Nephron (organoid): ENCODE measurements around the gene VPS13D.

ENCODE experiments used
- H3K27ac Mint-ChIP-seq, 3 experiments: 2 replicates each; pipeline ENCODE4 v1.8.0; 2020; ENCODE audit warnings: mixed read lengths in 3 of 3, mild to moderate bottlenecking in 2 of 3, moderate library complexity in 1 of 3
- H3K27me3 Mint-ChIP-seq: 2 replicates; pipeline ENCODE4 v1.8.0; 2021; ENCODE audit warnings: low read depth, mild to moderate bottlenecking, moderate library complexity, mixed read lengths
- H3K36me3 Mint-ChIP-seq: 2 replicates; pipeline ENCODE4 v1.8.0; 2020; ENCODE audit warnings: low read depth, mixed read lengths
- H3K4me1 Mint-ChIP-seq: 2 replicates; pipeline ENCODE4 v1.8.0; 2020; ENCODE audit warnings: mixed read lengths
- H3K4me3 Mint-ChIP-seq, 3 experiments: 2 replicates each; pipeline ENCODE4 v1.8.0; 2020; ENCODE audit warnings: mild to moderate bottlenecking in 3 of 3, mixed read lengths in 3 of 3, moderate library complexity in 2 of 3
- H3K9me3 Mint-ChIP-seq: 2 replicates; pipeline ENCODE4 v1.8.0; 2020; ENCODE audit warnings: mixed read lengths
- TF ChIP-seq, protein P1 (sequence below), 3 experiments: fragments of 200-600 bp; sonication (generic); IDR thresholded peaks; one replicate each; pipeline ENCODE4 v1.5.0; 2021; ENCODE audit warnings: antibody characterized with exemption in 3 of 3; ENCODE audit not compliant: unreplicated experiment in 3 of 3

The VPS13D gene

GRCh38 chr1:12343823-12344487 is 114.1 kb downstream of the VPS13D start:
- Mint-ChIP-seq H3K27ac (peak overlapping the region; percentile 85 to 96 (median 88)), H3K27me3 (no peaks in the 10 kb centered on the region), H3K9me3 (no peaks in the 10 kb centered on the region), H3K4me3 (peak overlapping the region in 1 of 3 experiments; percentile 4), H3K36me3 (peaks cover 56% of the 10 kb centered on the region), H3K4me1 (peaks cover 61% of the 10 kb centered on the region)
- TF ChIP-seq, protein P1, sequence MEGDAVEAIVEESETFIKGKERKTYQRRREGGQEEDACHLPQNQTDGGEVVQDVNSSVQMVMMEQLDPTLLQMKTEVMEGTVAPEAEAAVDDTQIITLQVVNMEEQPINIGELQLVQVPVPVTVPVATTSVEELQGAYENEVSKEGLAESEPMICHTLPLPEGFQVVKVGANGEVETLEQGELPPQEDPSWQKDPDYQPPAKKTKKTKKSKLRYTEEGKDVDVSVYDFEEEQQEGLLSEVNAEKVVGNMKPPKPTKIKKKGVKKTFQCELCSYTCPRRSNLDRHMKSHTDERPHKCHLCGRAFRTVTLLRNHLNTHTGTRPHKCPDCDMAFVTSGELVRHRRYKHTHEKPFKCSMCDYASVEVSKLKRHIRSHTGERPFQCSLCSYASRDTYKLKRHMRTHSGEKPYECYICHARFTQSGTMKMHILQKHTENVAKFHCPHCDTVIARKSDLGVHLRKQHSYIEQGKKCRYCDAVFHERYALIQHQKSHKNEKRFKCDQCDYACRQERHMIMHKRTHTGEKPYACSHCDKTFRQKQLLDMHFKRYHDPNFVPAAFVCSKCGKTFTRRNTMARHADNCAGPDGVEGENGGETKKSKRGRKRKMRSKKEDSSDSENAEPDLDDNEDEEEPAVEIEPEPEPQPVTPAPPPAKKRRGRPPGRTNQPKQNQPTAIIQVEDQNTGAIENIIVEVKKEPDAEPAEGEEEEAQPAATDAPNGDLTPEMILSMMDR (IDR thresholded peaks at IDR 0.05; ENCODE audit: unreplicated experiment in 3 of 3), result no peak

DNA sequence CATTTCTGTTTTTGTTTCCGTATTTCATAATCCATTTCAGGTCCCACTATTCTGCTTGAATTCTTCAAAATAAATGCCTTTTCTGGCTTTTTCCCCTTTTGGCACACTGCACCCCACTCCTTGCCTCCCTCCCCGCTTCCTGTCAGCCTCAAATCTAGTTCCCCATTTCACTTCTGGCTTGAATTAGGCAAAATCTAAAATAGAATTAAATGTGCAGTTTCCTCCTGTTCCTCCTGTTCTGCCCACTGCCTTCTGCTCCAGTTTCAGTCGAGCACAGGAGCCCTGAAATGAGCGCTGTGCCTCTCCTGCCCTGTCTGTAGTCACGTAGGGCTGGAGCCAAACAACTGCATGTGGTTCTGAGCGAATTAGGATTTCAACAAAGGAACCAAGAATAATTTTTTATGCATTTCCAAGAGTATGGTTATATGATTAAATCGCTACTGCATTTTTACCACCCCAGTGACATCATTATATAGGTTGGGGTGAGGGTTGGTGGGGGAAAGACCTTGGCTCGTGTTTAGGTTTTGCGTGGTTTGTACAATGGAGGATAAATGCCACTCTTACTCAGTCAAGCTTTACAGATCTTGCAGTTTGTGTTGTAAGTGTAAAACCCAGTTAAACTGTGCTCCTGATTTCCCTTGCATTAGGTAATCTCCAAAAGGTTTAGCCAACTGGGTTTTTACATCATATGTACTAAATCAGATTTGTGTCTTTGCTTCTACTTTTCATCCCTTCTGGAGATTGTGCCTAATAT is 114.9 kb downstream of the VPS13D start:
- no peaks in the 10 kb centered on the region for H3K27me3 Mint-ChIP-seq
- peaks cover 6% of the 10 kb centered on the region for H3K9me3 Mint-ChIP-seq
- H3K4me1 Mint-ChIP-seq, result peaks cover 53% of the 10 kb centered on the region
- TF ChIP-seq, protein P1 (IDR thresholded peaks at IDR 0.05; ENCODE audit: unreplicated experiment in 3 of 3), result no peak
- H3K36me3 Mint-ChIP-seq, result peaks cover 64% of the 10 kb centered on the region
- H3K27ac Mint-ChIP-seq, result peak overlapping the region; percentile 85 to 96 (median 88)
- peak overlapping the region; percentile 24 to 55 (median 33) for H3K4me3 Mint-ChIP-seq

- Mint-ChIP-seq H3K27ac (peak overlapping the region; percentile 85 to 96 (median 88)), H3K9me3 (peaks cover 14% of the 10 kb centered on the region), H3K4me3 (no peak overlapping the region), H3K4me1 (peaks cover 44% of the 10 kb centered on the region), H3K27me3 (no peaks in the 10 kb centered on the region), H3K36me3 (peaks cover 72% of the 10 kb centered on the region)
- TF ChIP-seq, protein P1 (IDR thresholded peaks at IDR 0.05; ENCODE audit: unreplicated experiment in 3 of 3), result no peak
Measured at GRCh38 chr1:12345350-12346217, 115.8 kb downstream of the VPS13D start.

DNA sequence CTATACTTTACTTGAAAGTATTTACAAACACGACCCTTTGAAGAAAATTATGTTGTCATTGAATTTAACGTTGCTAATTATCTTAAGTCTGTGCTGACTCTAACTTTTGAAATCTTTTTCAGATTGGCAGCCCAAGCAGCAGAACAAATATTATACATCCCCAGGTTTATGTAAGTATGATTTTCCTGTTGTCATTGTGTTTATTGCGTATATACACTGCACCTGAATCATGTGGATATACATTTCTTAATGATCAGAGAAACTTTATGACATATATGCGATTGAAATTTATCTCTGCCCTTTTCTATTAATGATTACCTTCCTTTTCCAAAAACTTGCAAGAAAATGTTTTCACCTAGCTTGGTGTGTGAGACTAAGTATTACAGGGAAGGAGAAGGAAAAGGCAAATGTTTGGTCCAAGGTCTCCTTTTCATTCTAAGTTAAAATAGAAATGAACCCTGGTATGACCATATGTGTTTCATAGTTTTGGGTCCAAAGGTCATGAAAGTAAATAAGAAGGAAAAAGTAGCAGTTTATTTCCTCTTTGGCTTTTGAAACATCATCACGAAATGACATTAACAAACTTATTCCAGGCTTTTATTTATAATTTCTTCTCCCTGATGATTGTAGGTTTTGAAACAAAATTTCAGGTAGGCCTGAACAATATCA is 116.8 kb downstream of the VPS13D start:
- Mint-ChIP-seq H3K36me3 (peaks cover 83% of the 10 kb centered on the region), H3K4me1 (peaks cover 36% of the 10 kb centered on the region), H3K4me3 (no peak overlapping the region), H3K27ac (peak overlapping the region in 2 of 3 experiments; percentile 12 to 88), H3K27me3 (no peaks in the 10 kb centered on the region), H3K9me3 (peaks cover 19% of the 10 kb centered on the region)
- TF ChIP-seq, protein P1 (IDR thresholded peaks at IDR 0.05; ENCODE audit: unreplicated experiment in 3 of 3), result no peak

- TF ChIP-seq, protein P1 (IDR thresholded peaks at IDR 0.05; ENCODE audit: unreplicated experiment in 3 of 3), result no peak
- H3K9me3 Mint-ChIP-seq, result peaks cover 19% of the 10 kb centered on the region
- peaks cover 23% of the 10 kb centered on the region for H3K4me1 Mint-ChIP-seq
- no peak overlapping the region for H3K4me3 Mint-ChIP-seq
- peak overlapping the region in 1 of 3 experiments; percentile 35 for H3K27ac Mint-ChIP-seq
- H3K27me3 Mint-ChIP-seq, result no peaks in the 10 kb centered on the region
- peaks cover 80% of the 10 kb centered on the region for H3K36me3 Mint-ChIP-seq
Measured at GRCh38 chr1:12348113-12348512, 118.3 kb downstream of the VPS13D start.
